ENCODE measurements around the gene TMEM72.

DNA sequence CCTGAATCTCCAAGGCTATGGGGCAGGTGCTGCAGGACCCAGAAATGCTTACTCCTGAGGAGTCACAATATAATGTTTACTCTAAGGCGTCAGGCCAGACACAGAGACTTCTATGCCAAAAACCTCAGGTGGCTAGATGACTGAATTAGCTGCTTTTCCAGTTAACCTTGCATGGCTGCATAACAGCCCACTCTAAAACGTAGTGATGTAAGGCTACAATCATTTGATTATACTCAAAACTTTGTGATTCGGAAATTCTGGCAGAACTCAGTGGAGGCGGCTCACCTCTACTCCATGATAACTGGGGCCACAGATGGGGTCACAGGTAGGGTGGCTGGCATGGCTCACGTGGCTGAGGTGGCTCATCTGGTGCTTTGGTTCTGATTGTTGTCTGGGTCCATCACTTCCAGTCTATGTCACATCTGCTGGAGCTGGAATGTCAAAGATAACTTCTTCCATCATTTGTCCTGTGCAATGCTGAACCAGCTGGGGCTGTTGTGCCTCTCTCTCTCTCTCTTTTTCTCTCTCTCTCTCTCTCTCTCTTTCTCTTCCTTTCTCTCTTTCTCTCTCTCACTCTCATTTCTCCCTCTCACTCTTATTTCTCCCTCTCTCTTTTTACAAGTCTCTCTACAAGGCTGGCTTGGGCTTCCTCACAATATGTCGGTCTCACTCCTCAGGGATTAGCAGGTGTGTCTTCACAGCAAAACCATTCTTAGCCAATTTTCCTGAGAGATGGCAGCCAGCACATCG, 11.8 kb downstream of the TMEM72 start:
- TF ChIP-seq, protein P1, sequence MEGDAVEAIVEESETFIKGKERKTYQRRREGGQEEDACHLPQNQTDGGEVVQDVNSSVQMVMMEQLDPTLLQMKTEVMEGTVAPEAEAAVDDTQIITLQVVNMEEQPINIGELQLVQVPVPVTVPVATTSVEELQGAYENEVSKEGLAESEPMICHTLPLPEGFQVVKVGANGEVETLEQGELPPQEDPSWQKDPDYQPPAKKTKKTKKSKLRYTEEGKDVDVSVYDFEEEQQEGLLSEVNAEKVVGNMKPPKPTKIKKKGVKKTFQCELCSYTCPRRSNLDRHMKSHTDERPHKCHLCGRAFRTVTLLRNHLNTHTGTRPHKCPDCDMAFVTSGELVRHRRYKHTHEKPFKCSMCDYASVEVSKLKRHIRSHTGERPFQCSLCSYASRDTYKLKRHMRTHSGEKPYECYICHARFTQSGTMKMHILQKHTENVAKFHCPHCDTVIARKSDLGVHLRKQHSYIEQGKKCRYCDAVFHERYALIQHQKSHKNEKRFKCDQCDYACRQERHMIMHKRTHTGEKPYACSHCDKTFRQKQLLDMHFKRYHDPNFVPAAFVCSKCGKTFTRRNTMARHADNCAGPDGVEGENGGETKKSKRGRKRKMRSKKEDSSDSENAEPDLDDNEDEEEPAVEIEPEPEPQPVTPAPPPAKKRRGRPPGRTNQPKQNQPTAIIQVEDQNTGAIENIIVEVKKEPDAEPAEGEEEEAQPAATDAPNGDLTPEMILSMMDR (IDR thresholded peaks at IDR 0.05), result no peak
- TF ChIP-seq POLR2A (IDR thresholded peaks at IDR 0.05), result no peak

Data from testis (tissue), 2 donors.